ENCODE results near the gene ACVR1B.

The ACVR1B gene

GRCh38 chr12:52023976-52024688, 72.6 kb downstream of the ACVR1B start:
- Histone ChIP-seq H3K27me3 (ENCODE audit: insufficient read depth, low read length, poor library complexity) (no peaks in the 10 kb centered on the region), H3K4me2 (ENCODE audit: insufficient read depth, low read length) (peak overlapping the region; percentile 90), H3K4me1 (ENCODE audit: insufficient read depth, low read length) (peaks cover 48% of the 10 kb centered on the region), H3K36me3 (ENCODE audit: insufficient read depth, low read length) (no peaks in the 10 kb centered on the region), H3K9ac (ENCODE audit: low read depth, low read length) (peak overlapping the region; percentile 53), H4K20me1 (ENCODE audit: insufficient read depth, low read length) (peaks cover 9% of the 10 kb centered on the region), H3K27ac (ENCODE audit: low read length) (peak overlapping the region; percentile 77), H3K9me3 (ENCODE audit: insufficient read depth, low read length, severe bottlenecking) (no peaks in the 10 kb centered on the region), H2AFZ (ENCODE audit: low read depth, low read length) (peak overlapping the region; percentile 92), H3K79me2 (ENCODE audit: insufficient read depth, low read length) (no peaks in the 10 kb centered on the region), H3K4me3 (ENCODE audit: low read depth in 1 of 2, low read length in 2 of 2) (peak overlapping the region; percentile 10 to 62; a peak in 3 of 4 replicates)
- peak; percentile 15 for ATAC-seq (ENCODE audit: insufficient read depth, low read depth)
- no peak for TF ChIP-seq EZH2 (IDR thresholded peaks at IDR 0.05; ENCODE audit: borderline replicate concordance, low read depth, low read length, severe bottlenecking)
- no peak for TF ChIP-seq CTCF (IDR thresholded peaks at IDR 0.05; ENCODE audit: borderline replicate concordance, extremely low read depth, low read length, poor library complexity, severe bottlenecking)
- DNase-seq, result no peak

DNA sequence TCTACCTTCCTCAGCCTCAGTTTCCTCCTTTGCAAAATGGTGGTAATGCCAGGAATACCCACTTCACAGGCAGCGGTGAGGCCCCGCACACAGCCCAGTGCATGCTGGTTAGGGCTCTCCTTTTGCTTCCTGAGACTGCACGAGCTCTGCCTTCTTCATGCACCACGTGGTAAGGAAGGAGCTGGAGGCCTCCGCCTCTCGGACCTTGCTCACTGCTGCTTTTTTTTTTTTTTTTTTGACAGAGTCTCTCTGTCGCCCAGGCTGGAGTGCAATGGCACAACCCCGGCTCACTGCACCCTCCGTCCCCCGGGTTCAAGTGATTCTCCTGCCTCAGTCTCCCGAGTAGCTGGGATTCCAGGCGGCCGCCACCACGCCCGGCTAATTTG, 73.3 kb downstream of the ACVR1B start:
- H4K20me1 ChIP-seq (ENCODE audit: insufficient read depth, low read length), result peaks cover 9% of the 10 kb centered on the region
- peak overlapping the region; percentile 53 for H3K9ac ChIP-seq (ENCODE audit: low read depth, low read length)
- H3K36me3 ChIP-seq (ENCODE audit: insufficient read depth, low read length), result no peaks in the 10 kb centered on the region
- H2AFZ ChIP-seq (ENCODE audit: low read depth, low read length), result peak overlapping the region; percentile 92
- H3K4me2 ChIP-seq (ENCODE audit: insufficient read depth, low read length), result peak overlapping the region; percentile 90
- peaks cover 48% of the 10 kb centered on the region for H3K4me1 ChIP-seq (ENCODE audit: insufficient read depth, low read length)
- H3K27me3 ChIP-seq (ENCODE audit: insufficient read depth, low read length, poor library complexity), result no peaks in the 10 kb centered on the region
- ATAC-seq (ENCODE audit: insufficient read depth, low read depth), result peak; percentile 47
- H3K9me3 ChIP-seq (ENCODE audit: insufficient read depth, low read length, severe bottlenecking), result no peaks in the 10 kb centered on the region
- H3K4me3 ChIP-seq (ENCODE audit: low read depth in 1 of 2, low read length in 2 of 2), result peak overlapping the region in 1 of 2 experiments; percentile 62; a peak in 2 of 4 replicates
- no peaks in the 10 kb centered on the region for H3K79me2 ChIP-seq (ENCODE audit: insufficient read depth, low read length)
- peak; percentile 81 for DNase-seq
- H3K27ac ChIP-seq (ENCODE audit: low read length), result peak overlapping the region; percentile 77
- TF ChIP-seq EZH2 (IDR thresholded peaks at IDR 0.05; ENCODE audit: borderline replicate concordance, low read depth, low read length, severe bottlenecking) (no peak), CTCF (IDR thresholded peaks at IDR 0.05; ENCODE audit: borderline replicate concordance, extremely low read depth, low read length, poor library complexity, severe bottlenecking) (no peak)

DNA sequence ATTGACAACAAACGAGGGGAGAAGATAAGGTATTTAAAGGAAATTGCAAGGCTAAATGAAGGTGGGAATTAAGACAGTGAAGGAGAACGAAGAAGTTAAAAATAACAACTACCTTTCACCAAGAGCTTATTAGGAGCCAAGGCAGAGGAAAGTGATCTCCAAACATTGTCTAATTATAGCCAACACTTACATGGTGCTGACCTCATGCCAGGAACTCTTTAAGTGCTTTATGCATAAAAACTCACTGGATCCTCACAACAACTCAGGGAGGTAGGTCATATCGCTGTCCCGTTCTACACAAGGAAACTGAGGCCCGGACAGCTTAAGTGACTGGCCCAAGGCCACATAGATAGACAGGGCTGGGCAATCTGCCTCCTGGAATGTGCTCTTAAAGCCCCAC, 74.8 kb downstream of the ACVR1B start:
- DNase-seq (no peak), ATAC-seq (ENCODE audit: insufficient read depth, low read depth) (no peak)
- H3K27ac ChIP-seq (ENCODE audit: low read length), result no peak overlapping the region
- no peaks in the 10 kb centered on the region for H3K36me3 ChIP-seq (ENCODE audit: insufficient read depth, low read length)
- TF ChIP-seq CTCF (IDR thresholded peaks at IDR 0.05; ENCODE audit: borderline replicate concordance, extremely low read depth, low read length, poor library complexity, severe bottlenecking), result no peak
- TF ChIP-seq EZH2 (IDR thresholded peaks at IDR 0.05; ENCODE audit: borderline replicate concordance, low read depth, low read length, severe bottlenecking), result no peak
- H4K20me1 ChIP-seq (ENCODE audit: insufficient read depth, low read length), result peaks cover 9% of the 10 kb centered on the region
- no peaks in the 10 kb centered on the region for H3K79me2 ChIP-seq (ENCODE audit: insufficient read depth, low read length)
- no peaks in the 10 kb centered on the region for H3K27me3 ChIP-seq (ENCODE audit: insufficient read depth, low read length, poor library complexity)
- peaks cover 40% of the 10 kb centered on the region for H3K4me1 ChIP-seq (ENCODE audit: insufficient read depth, low read length)
- H3K9ac ChIP-seq (ENCODE audit: low read depth, low read length), result no peak overlapping the region
- no peak overlapping the region for H2AFZ ChIP-seq (ENCODE audit: low read depth, low read length)
- H3K4me3 ChIP-seq (ENCODE audit: low read depth in 1 of 2, low read length in 2 of 2), result no peak overlapping the region
- H3K4me2 ChIP-seq (ENCODE audit: insufficient read depth, low read length), result peak overlapping the region; percentile 90
- H3K9me3 ChIP-seq (ENCODE audit: insufficient read depth, low read length, severe bottlenecking), result no peaks in the 10 kb centered on the region

Measured in DND-41 (cell line).